Mucosa of descending colon (tissue), 3 donors: ENCODE measurements around the gene SERP1. TPM values are rescaled to one million over a fixed set of nuclear protein-coding genes. Genes with fewer than 3 reads are reported as not detected.
"Not testable (repeated sequence)": the region's sequence is repeated elsewhere in the genome, so short reads cannot be mapped to it uniquely, and the experiment has no call there.

Experiments
- ATAC-seq: fragments of 200-7000 bp; cut with Tn5 transposase; one replicate; pipeline ENCODE4 v1.9.1; 2020; ENCODE audit warnings: mild to moderate bottlenecking, moderate library complexity
- DNase-seq, 3 donors: peaks; one replicate each; pipeline ENCODE4 v3.0.0-alpha.2; 2020
- H3K36me3 ChIP-seq: fragments of 200-600 bp; one replicate; pipeline ENCODE4 v1.8.0; 2021; ENCODE audit warnings: low read depth, mild to moderate bottlenecking
- H3K4me1 ChIP-seq: fragments of 200-600 bp; one replicate; pipeline ENCODE4 v1.8.0; 2021; ENCODE audit warnings: low read depth, mild to moderate bottlenecking
- H3K4me3 ChIP-seq: fragments of 200-600 bp; one replicate; pipeline ENCODE4 v1.8.0; 2021; ENCODE audit warnings: mild to moderate bottlenecking
- H3K9me3 ChIP-seq: fragments of 200-600 bp; one replicate; pipeline ENCODE4 v1.8.0; 2021; ENCODE audit warnings: mild to moderate bottlenecking
- intact Hi-C, 2 donors: fragments of 100-400 bp; cut with DNase I in 1 of 2; cut with micrococcal nuclease in 1 of 2; formaldehyde crosslinking; loops; one replicate each; pipeline versions ENCODE4 v1.11.0 to v1.11.1; 2022; cut with DNase I, micrococcal nuclease
- total RNA-seq, 3 donors: library from RNA; stranded (reverse); fragmentation: NEBNext Ultra II Directional in 2 of 3; extraction: Animal tissue kit (Norgen Biotek cat#: 25700) in 2 of 3; gene quantifications; one replicate each; pipeline versions ENCODE4 v1.2.1 to v1.2.4, GENCODE V29; 2021 to 2023
- TF ChIP-seq, protein P1 (sequence below): fragments of 200-600 bp; IDR thresholded peaks from one replicate; pipeline ENCODE4 v1.8.0; 2022; ENCODE audit warnings: antibody characterized with exemption, mild to moderate bottlenecking
- donor health status: DM: no; HTN: no; CAD: no; lungs with moderate emphysema.
- donor health status: DM: no; HTN: no; CAD: no.
- donor health status: DM: no; HTN: yes; CAD: no.

SERP1 gene
- total RNA-seq, 3 donors from 2014 or later, result 72.8 to 87.1 (median 86.6) TPM

- TF ChIP-seq, protein P1, sequence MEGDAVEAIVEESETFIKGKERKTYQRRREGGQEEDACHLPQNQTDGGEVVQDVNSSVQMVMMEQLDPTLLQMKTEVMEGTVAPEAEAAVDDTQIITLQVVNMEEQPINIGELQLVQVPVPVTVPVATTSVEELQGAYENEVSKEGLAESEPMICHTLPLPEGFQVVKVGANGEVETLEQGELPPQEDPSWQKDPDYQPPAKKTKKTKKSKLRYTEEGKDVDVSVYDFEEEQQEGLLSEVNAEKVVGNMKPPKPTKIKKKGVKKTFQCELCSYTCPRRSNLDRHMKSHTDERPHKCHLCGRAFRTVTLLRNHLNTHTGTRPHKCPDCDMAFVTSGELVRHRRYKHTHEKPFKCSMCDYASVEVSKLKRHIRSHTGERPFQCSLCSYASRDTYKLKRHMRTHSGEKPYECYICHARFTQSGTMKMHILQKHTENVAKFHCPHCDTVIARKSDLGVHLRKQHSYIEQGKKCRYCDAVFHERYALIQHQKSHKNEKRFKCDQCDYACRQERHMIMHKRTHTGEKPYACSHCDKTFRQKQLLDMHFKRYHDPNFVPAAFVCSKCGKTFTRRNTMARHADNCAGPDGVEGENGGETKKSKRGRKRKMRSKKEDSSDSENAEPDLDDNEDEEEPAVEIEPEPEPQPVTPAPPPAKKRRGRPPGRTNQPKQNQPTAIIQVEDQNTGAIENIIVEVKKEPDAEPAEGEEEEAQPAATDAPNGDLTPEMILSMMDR, result no peak
- no peaks in the 10 kb centered on the region for H3K36me3 ChIP-seq
- H3K4me1 ChIP-seq, result no peaks in the 10 kb centered on the region
- DNase-seq (no peak), ATAC-seq (no peak)
- no peaks in the 10 kb centered on the region for H3K9me3 ChIP-seq
- no peak overlapping the region for H3K4me3 ChIP-seq
- intact Hi-C loops, result no loop called here
Measured at GRCh38 chr3:150511122-150511821, 35.0 kb downstream of the SERP1 start.

DNA sequence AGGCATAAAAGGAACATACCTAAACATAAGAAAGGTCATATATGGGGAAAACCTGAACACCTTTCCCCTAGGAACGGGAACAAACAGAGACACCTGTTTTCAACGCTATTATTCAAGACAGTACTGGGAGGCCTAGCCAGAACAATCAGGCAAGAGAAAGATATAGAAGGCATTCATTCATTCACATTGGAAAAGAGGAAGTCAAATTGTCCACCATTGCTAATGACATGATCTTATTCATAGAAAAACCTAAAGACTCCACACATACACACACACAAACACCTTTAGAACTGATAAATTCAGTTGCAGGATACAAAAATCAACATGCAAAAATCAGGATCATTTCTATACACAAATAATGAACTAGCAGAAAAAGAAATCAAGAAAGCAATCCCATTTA, 36.5 kb downstream of the SERP1 start:
- intact Hi-C loops, result no loop called here
- TF ChIP-seq, protein P1, result no peak
- Histone ChIP-seq H3K4me3 (no peak overlapping the region), H3K9me3 (no peaks in the 10 kb centered on the region), H3K4me1 (no peaks in the 10 kb centered on the region), H3K36me3 (no peaks in the 10 kb centered on the region)
- no peak for ATAC-seq
- no peak for DNase-seq

GRCh38 chr3:150508401-150508800, 37.9 kb downstream of the SERP1 start:
- intact Hi-C loops, result no loop called here
- ATAC-seq (no peak), DNase-seq (no peak)
- no peak overlapping the region for H3K4me3 ChIP-seq
- no peaks in the 10 kb centered on the region for H3K36me3 ChIP-seq
- no peaks in the 10 kb centered on the region for H3K4me1 ChIP-seq
- TF ChIP-seq, protein P1, result no peak
- H3K9me3 ChIP-seq, result no peaks in the 10 kb centered on the region

DNA sequence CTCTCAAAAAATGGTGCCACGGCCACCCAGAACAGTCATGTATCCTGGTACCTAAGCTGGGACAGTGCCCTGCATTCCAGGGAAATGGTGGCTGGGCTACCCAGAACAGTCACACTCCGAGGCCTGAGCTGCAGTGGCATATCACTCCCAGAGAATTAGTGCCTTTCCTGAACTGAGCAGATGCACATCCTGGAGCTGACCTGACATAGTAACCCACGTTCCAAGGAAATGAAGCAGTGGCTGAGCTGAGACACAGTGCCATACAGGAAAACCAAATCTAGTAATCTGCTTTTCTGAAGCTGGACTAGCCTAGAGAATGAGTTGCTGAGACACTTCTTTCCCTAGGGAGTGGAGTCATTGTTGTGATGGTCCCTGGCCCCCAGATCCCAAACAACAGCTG, 41.8 kb downstream of the SERP1 start:
- intact Hi-C loops, result no loop called here
- Histone ChIP-seq H3K4me3 (no peak overlapping the region), H3K36me3 (no peaks in the 10 kb centered on the region), H3K4me1 (no peaks in the 10 kb centered on the region), H3K9me3 (no peaks in the 10 kb centered on the region)
- DNase-seq, result no peak
- TF ChIP-seq, protein P1, result no peak
- ATAC-seq, result no peak

GRCh38 chr3:150503402-150504099, 42.7 kb downstream of the SERP1 start:
- Histone ChIP-seq H3K4me1 (no peaks in the 10 kb centered on the region), H3K4me3 (no peak overlapping the region), H3K36me3 (no peaks in the 10 kb centered on the region), H3K9me3 (no peaks in the 10 kb centered on the region)
- ATAC-seq (no peak), DNase-seq (no peak)
- TF ChIP-seq, protein P1, result no peak
- intact Hi-C loops, result no loop called here

GRCh38 chr3:150500960-150501359, 45.3 kb downstream of the SERP1 start:
- H3K36me3 ChIP-seq, intact Hi-C loops, DNase-seq, ATAC-seq, H3K4me1 ChIP-seq, H3K9me3 ChIP-seq, H3K4me3 ChIP-seq: not testable (repeated sequence)
